Astrocyte of the cerebellum (primary cell): ENCODE data around the gene CACNA1A.
"Not testable (repeated sequence)": the region's sequence is repeated elsewhere in the genome, so short reads cannot be mapped to it uniquely, and the experiment has no call there.

ENCODE experiments used
- DNase-seq: peaks from one replicate; pipeline ENCODE4 v3.0.0-alpha.2; 2011; ENCODE audit warnings: low read depth
- H3K4me3 ChIP-seq: 2 replicates; pipeline ENCODE4 v1.5.1; 2011; ENCODE audit warnings: mild to moderate bottlenecking, low read depth, low read length, moderate library complexity
- CTCF ChIP-seq: IDR thresholded peaks from 2 replicates; pipeline ENCODE4 v1.5.1; 2012; ENCODE audit warnings: low read length, low read depth, moderate library complexity, mild to moderate bottlenecking; ENCODE audit errors: missing control alignments
- in situ Hi-C: cut with HindIII; loops from 2 replicates; pipeline ENCODE4 v1.10.0; 2017; ENCODE audit warnings: low sequenced_read_pairs

The CACNA1A gene

GRCh38 chr19:13267889-13268288 is 238.4 kb downstream of the CACNA1A start:
- in situ Hi-C loops, result no loop called here
- no peak for DNase-seq
- H3K4me3 ChIP-seq, result no peak overlapping the region
- no peak for TF ChIP-seq CTCF

GRCh38 chr19:13267131-13267530 is 239.1 kb downstream of the CACNA1A start:
- in situ Hi-C loops, result no loop called here
- DNase-seq, result no peak
- no peak for TF ChIP-seq CTCF
- no peak overlapping the region for H3K4me3 ChIP-seq

GRCh38 chr19:13262450-13262849 is 243.8 kb downstream of the CACNA1A start:
- DNase-seq, result peak; percentile 33
- in situ Hi-C loops, result no loop called here
- TF ChIP-seq CTCF, result peak; percentile 34
- H3K4me3 ChIP-seq, result no peak overlapping the region

DNA sequence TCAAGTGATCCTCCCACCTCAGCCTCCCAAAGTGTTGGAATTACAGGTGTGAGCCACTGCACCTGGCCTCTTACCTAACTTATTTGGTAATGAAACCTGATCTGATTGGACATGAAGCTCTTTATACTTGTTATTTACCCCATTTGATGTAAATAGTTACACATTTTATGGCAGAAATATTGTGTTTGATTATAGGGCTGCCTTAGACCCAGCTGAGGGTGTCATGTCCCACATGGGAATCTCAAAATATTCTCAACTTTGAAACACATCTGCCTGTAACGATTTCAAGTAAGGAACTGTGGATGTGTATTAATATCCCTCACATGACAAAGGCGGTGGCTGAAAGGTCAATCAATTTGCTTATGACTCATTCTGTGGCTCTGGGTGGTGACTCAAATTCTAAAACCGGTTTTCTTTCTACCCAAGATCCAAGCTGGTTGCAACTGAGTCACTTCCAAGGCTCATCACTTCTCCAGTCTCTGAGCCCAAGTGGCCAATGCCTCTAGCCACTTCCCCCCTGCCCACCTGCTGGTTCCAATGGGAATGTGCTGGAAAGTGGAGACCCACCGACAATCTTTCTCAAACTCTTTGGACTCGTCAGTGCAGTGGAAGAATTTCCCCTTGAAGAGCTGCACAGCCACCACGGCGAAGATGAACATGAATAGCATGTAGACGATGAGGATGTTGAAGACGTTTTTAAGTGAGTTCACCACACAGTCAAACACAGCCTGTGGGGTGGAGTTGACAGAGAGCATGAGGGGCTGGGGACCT is 245.2 kb downstream of the CACNA1A start:
- no peak overlapping the region for H3K4me3 ChIP-seq
- in situ Hi-C loops, result no loop called here
- TF ChIP-seq CTCF, result no peak
- DNase-seq, result peak; percentile 49

GRCh38 chr19:13256918-13257317 is 249.4 kb downstream of the CACNA1A start:
- H3K4me3 ChIP-seq, result no peak overlapping the region
- no peak for TF ChIP-seq CTCF
- DNase-seq, result no peak
- in situ Hi-C loops, result no loop called here

- H3K4me3 ChIP-seq, DNase-seq, in situ Hi-C loops: not testable (repeated sequence)
Measured at GRCh38 chr19:13256398-13256797, 249.9 kb downstream of the CACNA1A start.

GRCh38 chr19:13255719-13256059 is 250.6 kb downstream of the CACNA1A start:
- in situ Hi-C loops, result no loop called here
- TF ChIP-seq CTCF, result no peak
- H3K4me3 ChIP-seq, result no peak overlapping the region
- DNase-seq, result no peak
